ENCODE results near the gene SYNE3.

SYNE3 gene

DNA sequence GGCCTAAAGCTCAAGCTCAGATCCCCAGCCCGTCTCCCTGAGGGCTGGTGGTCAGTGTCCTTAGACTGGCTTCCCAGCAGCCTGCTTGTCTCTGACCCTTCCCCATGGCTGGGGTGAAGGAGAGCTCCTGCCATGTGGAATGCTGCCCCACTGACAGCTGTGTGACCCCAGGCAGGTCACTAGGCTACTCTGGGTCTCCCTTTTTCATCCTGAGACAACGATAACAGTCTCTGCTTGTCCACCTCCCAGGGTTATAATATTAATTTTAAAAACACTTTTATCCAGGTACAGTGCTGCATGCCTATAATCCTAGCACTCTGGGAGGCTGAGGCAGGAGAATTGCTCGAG, 47.3 kb downstream of the SYNE3 start:
- DNase-seq = no peak

DNA sequence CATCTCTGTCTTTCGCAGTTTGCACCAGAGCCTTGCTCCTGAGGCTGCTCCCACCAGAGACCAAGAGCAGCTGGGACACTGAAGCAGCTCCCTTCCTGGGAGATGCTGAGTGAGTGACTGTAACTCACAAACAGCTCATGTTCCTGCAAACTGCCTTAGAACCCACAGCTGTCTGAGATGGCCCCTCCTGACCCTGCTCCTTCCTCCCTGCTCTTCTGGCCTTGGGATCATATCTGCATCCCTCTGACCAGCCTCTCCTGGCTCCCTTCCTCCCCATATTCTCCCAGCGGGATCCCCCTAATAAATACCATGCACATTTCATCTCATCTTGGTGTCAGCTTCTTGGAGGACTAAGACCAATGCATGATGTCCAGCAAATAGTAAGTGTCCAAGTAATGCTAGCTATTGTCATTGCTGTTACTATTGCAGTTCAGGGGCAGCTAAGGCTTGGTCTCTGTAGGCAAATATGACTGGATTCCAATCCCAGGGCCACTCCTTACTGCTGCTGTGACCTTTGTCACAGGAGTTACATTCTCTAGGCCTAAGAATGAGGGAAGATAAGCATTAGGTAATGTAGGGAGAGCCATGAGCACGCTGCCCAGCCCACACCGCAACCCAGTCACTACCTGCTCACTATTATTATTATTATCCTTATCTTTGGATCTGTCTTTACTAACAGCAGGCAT, 47.9 kb downstream of the SYNE3 start:
- DNase-seq = no peak

DNA sequence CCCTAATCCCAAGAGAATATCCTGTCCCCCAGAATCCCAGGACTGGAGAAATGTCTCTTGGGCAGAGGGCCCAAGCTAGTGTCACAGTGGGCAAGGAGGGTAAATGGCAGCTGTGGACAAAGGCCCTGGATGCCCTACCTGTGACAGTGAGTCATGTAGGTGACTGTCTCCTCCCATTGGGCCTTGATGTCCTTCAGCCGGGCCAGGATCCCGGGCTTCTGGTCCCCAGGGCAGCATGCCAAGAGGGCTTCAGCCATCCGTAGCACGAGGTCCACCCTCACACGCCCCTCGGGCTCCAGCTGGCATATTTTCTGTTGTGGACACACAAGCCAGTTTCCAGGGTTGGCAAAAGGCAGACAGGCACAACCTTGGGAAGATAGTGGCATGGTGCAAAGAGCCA, 48.8 kb downstream of the SYNE3 start:
- no peak for DNase-seq

DNA sequence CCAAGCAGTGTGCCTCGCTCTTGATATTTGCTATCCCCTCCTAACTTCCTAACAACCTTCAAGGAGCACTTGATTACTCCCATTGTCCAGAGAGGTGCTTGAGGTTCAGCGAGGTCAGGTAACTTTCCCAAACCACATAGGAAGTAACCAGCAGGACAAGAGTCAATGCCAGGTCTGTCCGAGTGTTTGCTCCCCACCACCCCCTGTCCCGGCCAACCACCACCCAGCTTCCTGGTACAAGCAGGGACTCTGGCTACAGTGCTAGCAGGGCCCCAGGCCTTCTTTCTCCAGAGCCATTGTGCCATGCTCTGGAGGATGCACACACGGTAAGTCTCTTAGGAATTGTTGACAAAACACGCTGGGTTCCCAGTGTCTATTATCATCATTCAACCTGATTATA, 49.2 kb downstream of the SYNE3 start:
- DNase-seq = no peak
